Superior temporal gyrus (tissue), 1 donor: ENCODE data around the gene TRPV4.

Source experiments
- DNase-seq: peaks from one replicate; pipeline ENCODE4 v3.0.0-alpha.2; 2016; ENCODE audit errors: extremely low spot score

Gene TRPV4

GRCh38 chr12:109740694-109741245, 92.4 kb downstream of the TRPV4 start:
- no peak for DNase-seq

GRCh38 chr12:109739747-109740693, 93.2 kb downstream of the TRPV4 start:
- no peak for DNase-seq

GRCh38 chr12:109738878-109739665, 94.1 kb downstream of the TRPV4 start:
- no peak for DNase-seq

- DNase-seq: no peak
These were observed 95.0 kb downstream of the TRPV4 start for GRCh38 chr12:109738209-109738608.

GRCh38 chr12:109737631-109738030, 95.6 kb downstream of the TRPV4 start:
- DNase-seq: no peak

- DNase-seq: no peak
These were observed 96.1 kb downstream of the TRPV4 start for GRCh38 chr12:109737126-109737525.

GRCh38 chr12:109736552-109737108, 96.6 kb downstream of the TRPV4 start:
- DNase-seq: no peak

- DNase-seq: no peak
These were observed 97.2 kb downstream of the TRPV4 start for GRCh38 chr12:109735825-109736551.

- DNase-seq: no peak
These were observed 98.1 kb downstream of the TRPV4 start for GRCh38 chr12:109735051-109735521.

- no peak for DNase-seq
These were observed 98.8 kb downstream of the TRPV4 start for GRCh38 chr12:109734219-109735000.
